Mesothelial cell of epicardium (in vitro differentiated cells): ENCODE data around the gene ZFP92. TPM values are rescaled to one million over a fixed set of nuclear protein-coding genes. Genes with fewer than 3 reads are reported as not detected.

ENCODE experiments used
- DNase-seq, 2 experiments: peaks; one replicate each; pipeline ENCODE4 v3.0.0; 2021; ENCODE audit warnings: low spot score in 2 of 2; ENCODE audit not compliant: unreplicated experiment in 2 of 2
- H3K27ac Mint-ChIP-seq: 2 replicates; pipeline ENCODE4 v1.8.0; 2021; ENCODE audit warnings: mixed read lengths
- H3K27me3 Mint-ChIP-seq: 2 replicates; pipeline ENCODE4 v1.8.0; 2021; ENCODE audit warnings: low read depth, mixed read lengths
- H3K36me3 Mint-ChIP-seq: 2 replicates; pipeline ENCODE4 v1.8.0; 2021; ENCODE audit warnings: mixed read lengths
- H3K4me1 Mint-ChIP-seq: 2 replicates; pipeline ENCODE4 v1.8.0; 2021; ENCODE audit warnings: mixed read lengths
- H3K4me3 Mint-ChIP-seq: 2 replicates; pipeline ENCODE4 v1.8.0; 2021; ENCODE audit warnings: mild to moderate bottlenecking, moderate library complexity, mixed read lengths
- H3K9me3 Mint-ChIP-seq: 2 replicates; pipeline ENCODE4 v1.8.0; 2021; ENCODE audit warnings: mixed read lengths
- CTCF ChIP-seq: fragments of 200-600 bp; sonication (generic); IDR thresholded peaks from one replicate; pipeline ENCODE4 v1.5.0; 2021; ENCODE audit warnings: antibody characterized with exemption; ENCODE audit not compliant: unreplicated experiment
- total RNA-seq: library from RNA; stranded (reverse); gene quantifications from 3 replicates; pipeline ENCODE4 v1.2.1, GENCODE V29; 2021

Gene ZFP92
- total RNA-seq, 1 donor from 2014 or later: 1.3 TPM

DNA sequence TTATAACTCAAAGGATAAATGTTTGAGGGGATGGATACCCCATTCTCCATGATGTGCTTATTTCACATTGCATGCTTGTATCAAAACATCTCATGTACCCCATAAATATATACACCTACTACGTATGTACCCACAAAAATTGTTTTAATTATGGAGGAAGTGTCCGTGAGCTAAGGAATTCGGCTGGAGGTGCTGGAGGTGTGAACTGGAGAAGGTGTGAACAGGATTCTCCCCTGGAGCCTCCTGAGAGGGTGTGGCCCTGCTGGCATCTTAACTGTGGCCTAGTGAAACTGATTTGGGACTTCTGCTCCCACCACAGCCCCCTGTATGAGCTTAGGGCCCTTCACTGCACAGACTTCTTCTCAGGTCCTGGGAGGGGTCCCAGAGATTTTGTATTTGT is 33.5 kb upstream of the ZFP92 start:
- Mint-ChIP-seq H3K36me3 (no peaks in the 10 kb centered on the region), H3K4me1 (peaks cover 9% of the 10 kb centered on the region), H3K27me3 (no peaks in the 10 kb centered on the region), H3K27ac (no peak overlapping the region), H3K9me3 (peaks cover 20% of the 10 kb centered on the region), H3K4me3 (no peak overlapping the region)
- no peak for TF ChIP-seq CTCF
- no peak for DNase-seq

DNA sequence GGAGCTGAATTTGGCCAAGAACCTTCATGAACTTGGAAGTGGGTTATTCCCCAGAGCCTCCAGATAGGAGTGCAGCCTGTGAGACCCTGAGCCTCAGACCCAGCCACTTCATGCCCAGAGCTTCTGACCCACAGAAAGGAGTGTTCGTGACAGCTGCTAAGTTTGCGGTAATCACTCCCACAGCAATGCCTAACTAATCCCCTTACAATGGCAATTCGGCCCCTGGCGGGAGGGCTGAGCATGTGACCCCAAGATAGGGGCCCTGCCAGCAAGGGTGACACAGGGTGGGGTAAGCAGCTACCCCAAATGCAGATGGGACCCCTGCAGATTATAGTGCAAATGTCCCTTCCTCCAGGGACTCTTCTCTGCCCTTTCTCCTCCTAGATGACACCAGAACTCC is 32.7 kb upstream of the ZFP92 start:
- Mint-ChIP-seq H3K9me3 (peaks cover 14% of the 10 kb centered on the region), H3K27ac (no peak overlapping the region), H3K4me3 (no peak overlapping the region), H3K27me3 (no peaks in the 10 kb centered on the region), H3K36me3 (no peaks in the 10 kb centered on the region), H3K4me1 (peaks cover 6% of the 10 kb centered on the region)
- TF ChIP-seq CTCF: no peak
- no peak for DNase-seq

DNA sequence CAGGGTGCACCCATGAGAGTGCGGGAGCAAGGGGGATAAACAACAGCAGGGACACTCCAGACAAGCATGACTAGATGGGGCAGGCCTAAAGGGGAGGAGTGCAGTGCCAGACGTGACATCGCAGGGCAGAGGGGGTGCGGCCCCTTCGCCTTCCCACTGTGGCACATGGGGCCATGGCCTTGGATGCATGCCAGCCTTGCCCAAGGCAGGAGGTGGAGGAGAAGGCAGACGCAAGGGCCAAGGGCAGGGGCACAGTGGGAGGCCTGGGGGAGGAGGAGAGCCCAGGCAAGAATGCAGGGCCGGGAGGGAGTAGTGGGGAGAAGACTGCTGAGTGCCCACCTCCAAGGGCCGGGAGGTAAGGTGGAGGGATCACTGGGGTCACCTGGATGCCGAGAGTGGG is 31.8 kb upstream of the ZFP92 start:
- no peak for DNase-seq
- Mint-ChIP-seq H3K36me3 (no peaks in the 10 kb centered on the region), H3K9me3 (peaks cover 11% of the 10 kb centered on the region), H3K27me3 (no peaks in the 10 kb centered on the region), H3K27ac (no peak overlapping the region), H3K4me1 (peaks cover 5% of the 10 kb centered on the region), H3K4me3 (no peak overlapping the region)
- TF ChIP-seq CTCF: no peak

- H3K4me1 Mint-ChIP-seq: peaks cover 5% of the 10 kb centered on the region
- peaks cover 11% of the 10 kb centered on the region for H3K9me3 Mint-ChIP-seq
- no peak overlapping the region for H3K27ac Mint-ChIP-seq
- H3K4me3 Mint-ChIP-seq: no peak overlapping the region
- no peak for TF ChIP-seq CTCF
- no peak for DNase-seq
- no peaks in the 10 kb centered on the region for H3K36me3 Mint-ChIP-seq
- no peaks in the 10 kb centered on the region for H3K27me3 Mint-ChIP-seq
Measured at GRCh38 chrX:153379971-153380581, 31.2 kb upstream of the ZFP92 start.

GRCh38 chrX:153380691-153381090 is 30.6 kb upstream of the ZFP92 start:
- Mint-ChIP-seq H3K9me3 (peaks cover 11% of the 10 kb centered on the region), H3K36me3 (no peaks in the 10 kb centered on the region), H3K4me1 (peaks cover 5% of the 10 kb centered on the region), H3K27me3 (no peaks in the 10 kb centered on the region), H3K4me3 (no peak overlapping the region), H3K27ac (no peak overlapping the region)
- TF ChIP-seq CTCF: no peak
- DNase-seq: no peak
